NT2/D1 (cell line): ENCODE data around the gene USP3.

ENCODE experiments used
- DNase-seq: peaks from one replicate; pipeline ENCODE4 v3.0.0-alpha.2; 2011; ENCODE audit warnings: low read depth, low spot score
- H3K27me3 ChIP-seq: 2 replicates; pipeline ENCODE4 v1.6.0; 2011; ENCODE audit warnings: mild to moderate bottlenecking; ENCODE audit not compliant: insufficient read length, insufficient read depth
- H3K36me3 ChIP-seq: 2 replicates; pipeline ENCODE4 v1.6.1; 2011; ENCODE audit warnings: mild to moderate bottlenecking, low read length, mixed read lengths; ENCODE audit not compliant: insufficient read depth, insufficient read length
- H3K4me1 ChIP-seq: 2 replicates; pipeline ENCODE4 v1.5.1; 2011; ENCODE audit not compliant: insufficient read depth, insufficient read length
- H3K4me3 ChIP-seq: 2 replicates; pipeline ENCODE4 v1.5.1; 2011; ENCODE audit warnings: low read depth; ENCODE audit not compliant: insufficient read length
- H3K9ac ChIP-seq: 2 replicates; pipeline ENCODE4 v1.6.0; 2011; ENCODE audit warnings: low read depth; ENCODE audit not compliant: insufficient read length
- H3K9me3 ChIP-seq: 2 replicates; pipeline ENCODE4 v1.5.1; 2011; ENCODE audit warnings: mild to moderate bottlenecking, low read length; ENCODE audit not compliant: insufficient read depth
- SUZ12 ChIP-seq: IDR thresholded peaks from 2 replicates; pipeline ENCODE4 v1.6.1; 2011; ENCODE audit not compliant: insufficient read length, insufficient read depth; ENCODE audit errors: extremely low read depth
- YY1 ChIP-seq: IDR thresholded peaks from 2 replicates; pipeline ENCODE4 v1.6.1; 2011; ENCODE audit not compliant: insufficient read length, insufficient read depth
- ZNF274 ChIP-seq: IDR thresholded peaks from 2 replicates; pipeline ENCODE4 v1.6.1; 2011; ENCODE audit warnings: mild to moderate bottlenecking, low read depth, low read length

The USP3 gene

GRCh38 chr15:63473007-63473748 is 31.2 kb upstream of the USP3 start:
- H3K9ac ChIP-seq = no peak overlapping the region
- no peaks in the 10 kb centered on the region for H3K36me3 ChIP-seq
- no peak for DNase-seq
- H3K27me3 ChIP-seq = no peaks in the 10 kb centered on the region
- TF ChIP-seq SUZ12 = no peak
- no peak for TF ChIP-seq ZNF274
- TF ChIP-seq YY1 = no peak
- H3K4me3 ChIP-seq = no peak overlapping the region
- H3K9me3 ChIP-seq = no peaks in the 10 kb centered on the region
- peaks cover 10% of the 10 kb centered on the region for H3K4me1 ChIP-seq

GRCh38 chr15:63473749-63473998 is 30.7 kb upstream of the USP3 start:
- H3K9me3 ChIP-seq = no peaks in the 10 kb centered on the region
- H3K36me3 ChIP-seq = no peaks in the 10 kb centered on the region
- H3K9ac ChIP-seq = no peak overlapping the region
- peaks cover 13% of the 10 kb centered on the region for H3K4me1 ChIP-seq
- H3K27me3 ChIP-seq = no peaks in the 10 kb centered on the region
- H3K4me3 ChIP-seq = no peak overlapping the region
- no peak for TF ChIP-seq YY1
- DNase-seq = no peak

DNA sequence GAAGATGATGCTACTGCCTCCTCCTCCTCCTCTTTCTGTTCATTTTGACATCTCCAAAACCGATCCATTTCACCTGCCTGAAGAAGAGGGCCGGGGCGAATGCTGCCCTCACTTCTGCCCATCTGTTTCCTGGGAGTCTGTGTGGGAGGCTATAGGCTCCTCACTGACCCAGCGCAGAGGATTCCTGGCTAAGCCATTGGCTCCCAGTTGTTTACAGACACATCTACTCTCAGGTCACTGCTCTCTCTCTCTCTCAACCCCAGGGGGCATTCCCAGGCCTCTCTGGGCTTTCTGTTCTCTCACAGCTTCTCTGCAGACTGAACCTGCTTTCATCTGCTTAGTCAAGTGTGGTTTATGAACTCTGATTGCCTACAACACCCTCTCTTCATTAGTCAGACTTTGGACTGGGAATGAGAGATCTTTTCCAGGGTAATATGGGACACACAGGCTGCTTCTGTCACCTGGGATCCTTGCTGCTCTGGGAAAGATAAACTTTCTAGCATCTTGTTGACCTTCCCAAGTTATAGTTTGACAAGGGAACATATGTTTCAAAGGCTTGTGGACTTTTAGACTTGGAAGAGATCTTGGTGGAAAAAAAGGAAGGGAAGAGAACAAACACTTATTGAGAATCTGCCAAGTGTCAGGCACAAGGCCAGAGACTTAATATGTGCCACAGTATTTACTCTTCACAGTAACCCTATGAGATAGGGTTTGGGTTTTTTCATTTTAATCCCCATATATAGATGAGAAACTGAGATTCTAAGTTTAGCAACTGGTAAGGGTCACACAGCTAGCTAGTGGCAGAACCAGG is 30.2 kb upstream of the USP3 start:
- peaks cover 13% of the 10 kb centered on the region for H3K4me1 ChIP-seq
- H3K27me3 ChIP-seq = no peaks in the 10 kb centered on the region
- TF ChIP-seq SUZ12 = no peak
- no peaks in the 10 kb centered on the region for H3K36me3 ChIP-seq
- no peak overlapping the region for H3K4me3 ChIP-seq
- H3K9ac ChIP-seq = no peak overlapping the region
- DNase-seq = peak; percentile 62
- no peaks in the 10 kb centered on the region for H3K9me3 ChIP-seq

DNA sequence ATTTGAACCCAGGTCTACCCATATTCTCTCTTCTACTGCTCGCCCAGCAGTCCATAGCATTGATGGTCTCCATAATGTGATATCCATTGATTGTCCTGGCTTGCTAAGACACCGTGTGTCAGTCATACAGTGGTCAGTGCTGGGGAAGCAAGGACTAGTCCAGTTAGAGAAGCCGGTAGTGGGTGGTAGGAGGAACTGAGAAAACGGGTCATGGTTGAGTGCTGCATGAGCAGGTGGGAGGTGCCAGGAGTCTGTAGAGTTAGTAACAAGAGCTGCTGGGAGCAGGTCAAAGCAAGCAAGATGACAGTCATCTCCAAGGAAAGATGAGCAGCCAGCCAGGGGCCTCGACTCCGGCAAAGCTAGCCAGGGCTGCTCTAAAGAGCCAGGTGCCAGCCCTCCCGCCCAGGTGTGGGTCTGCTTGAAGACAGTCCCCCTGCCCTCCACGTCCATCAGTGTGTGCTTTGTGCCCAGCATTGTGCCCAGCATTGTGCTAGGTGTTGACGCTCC is 29.5 kb upstream of the USP3 start:
- TF ChIP-seq SUZ12 = no peak
- TF ChIP-seq YY1 = no peak
- no peak for TF ChIP-seq ZNF274
- Histone ChIP-seq H3K9me3 (no peaks in the 10 kb centered on the region), H3K9ac (no peak overlapping the region), H3K4me1 (peaks cover 13% of the 10 kb centered on the region), H3K27me3 (no peaks in the 10 kb centered on the region), H3K36me3 (no peaks in the 10 kb centered on the region), H3K4me3 (no peak overlapping the region)
- no peak for DNase-seq

GRCh38 chr15:63475707-63476106 is 28.7 kb upstream of the USP3 start:
- Histone ChIP-seq H3K9me3 (no peaks in the 10 kb centered on the region), H3K9ac (no peak overlapping the region), H3K36me3 (no peaks in the 10 kb centered on the region), H3K4me1 (peaks cover 13% of the 10 kb centered on the region), H3K4me3 (no peak overlapping the region), H3K27me3 (no peaks in the 10 kb centered on the region)
- DNase-seq = no peak
- TF ChIP-seq SUZ12 (no peak), ZNF274 (no peak), YY1 (no peak)

DNA sequence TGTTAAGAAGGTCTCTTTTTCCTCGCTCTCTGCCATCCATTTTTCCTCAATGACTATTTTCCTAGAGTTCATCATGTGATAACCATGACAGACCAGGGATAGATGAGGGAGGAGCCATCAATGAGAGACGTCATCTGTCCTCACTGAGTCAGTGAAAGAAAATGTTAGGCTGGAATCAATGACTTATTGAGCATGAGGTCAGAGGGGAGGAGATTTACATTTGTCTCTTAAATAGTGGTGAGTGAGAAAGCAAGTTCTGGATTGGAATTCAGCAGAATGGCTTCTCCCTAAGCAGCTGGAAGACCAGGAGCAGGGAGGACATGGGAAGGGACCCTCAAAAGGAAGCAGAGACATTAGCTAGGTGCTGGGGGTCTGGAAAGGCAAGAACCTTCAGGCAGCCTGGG is 28.2 kb upstream of the USP3 start:
- TF ChIP-seq ZNF274 = no peak
- no peak for TF ChIP-seq SUZ12
- TF ChIP-seq YY1 = no peak
- Histone ChIP-seq H3K36me3 (no peaks in the 10 kb centered on the region), H3K9ac (no peak overlapping the region), H3K4me1 (peaks cover 13% of the 10 kb centered on the region), H3K4me3 (no peak overlapping the region), H3K27me3 (no peaks in the 10 kb centered on the region), H3K9me3 (no peaks in the 10 kb centered on the region)
- no peak for DNase-seq

- no peak overlapping the region for H3K9ac ChIP-seq
- no peaks in the 10 kb centered on the region for H3K9me3 ChIP-seq
- H3K4me3 ChIP-seq = no peak overlapping the region
- peaks cover 13% of the 10 kb centered on the region for H3K4me1 ChIP-seq
- TF ChIP-seq ZNF274 (no peak), SUZ12 (no peak), YY1 (no peak)
- no peak for DNase-seq
- H3K27me3 ChIP-seq = no peaks in the 10 kb centered on the region
- no peaks in the 10 kb centered on the region for H3K36me3 ChIP-seq
Observed at GRCh38 chr15:63478243-63478642, 26.1 kb upstream of the USP3 start.
